Urinary bladder (tissue), 4 donors: ENCODE results near the gene MAPK1. TPM values are rescaled to one million over a fixed set of nuclear protein-coding genes. Genes with fewer than 3 reads are reported as not detected.

Experiments used
- DNase-seq: peaks from one replicate; pipeline ENCODE4 v3.0.0-alpha.2; 2015; ENCODE audit errors: extremely low spot score
- H3K27ac ChIP-seq: one replicate; pipeline ENCODE4 v1.5.1; 2013; ENCODE audit warnings: low read depth, mild to moderate bottlenecking, moderate library complexity
- H3K36me3 ChIP-seq: one replicate; pipeline ENCODE4 v1.6.1; 2013; ENCODE audit warnings: mild to moderate bottlenecking, moderate library complexity; ENCODE audit not compliant: insufficient read depth
- H3K4me1 ChIP-seq: one replicate; pipeline ENCODE4 v1.6.1; 2013; ENCODE audit warnings: mild to moderate bottlenecking, moderate library complexity; ENCODE audit not compliant: insufficient read depth
- H3K4me3 ChIP-seq: one replicate; pipeline ENCODE4 v1.5.1; 2013; ENCODE audit warnings: low read depth, low read length
- WGBS: extraction: QIAGEN DNeasy Blood & Tissue Kit; methylation state at CpG from one replicate; pipeline ENCODE4 v1.1.7; 2013; 5-methylcytosine and 5-hydroxymethylcytosine counted together
- polyA plus RNA-seq: library from polyadenylated mRNA; stranded (reverse); fragments of 200-250 nt; gene quantifications from one replicate; pipeline ENCODE4 v1.2.3, GENCODE V29; 2013
- total RNA-seq: library from RNA; depleted of rRNA; stranded (reverse); fragments of >200 nt; gene quantifications from one replicate; pipeline ENCODE4 v1.2.3, GENCODE V29; 2014
- donor health status: healthy with polysubstance abuse.
- donor health status: healthy.

Gene MAPK1
- total and polyA plus RNA-seq, 2 donors, result 39.2 to 72.9 TPM

- Histone ChIP-seq H3K36me3 (peaks cover 5% of the 10 kb centered on the region), H3K27ac (no peak overlapping the region), H3K4me1 (no peaks in the 10 kb centered on the region), H3K4me3 (no peak overlapping the region)
- no peak for DNase-seq
- 81% methylated on average over 13 of the region's 13 CpGs for WGBS
Observed at GRCh38 chr22:21762712-21763581, 104.5 kb downstream of the MAPK1 start.

- 94% methylated on average over 15 of the region's 15 CpGs for WGBS
- Histone ChIP-seq H3K36me3 (peaks cover 5% of the 10 kb centered on the region), H3K4me1 (no peaks in the 10 kb centered on the region), H3K4me3 (no peak overlapping the region), H3K27ac (no peak overlapping the region)
- DNase-seq, result no peak
Observed at GRCh38 chr22:21761994-21762680, 105.3 kb downstream of the MAPK1 start.

- 85% methylated on average over 2 of the region's 2 CpGs for WGBS
- Histone ChIP-seq H3K36me3 (peaks cover 5% of the 10 kb centered on the region), H3K4me3 (no peak overlapping the region), H3K27ac (no peak overlapping the region), H3K4me1 (no peaks in the 10 kb centered on the region)
- DNase-seq, result no peak
Observed at GRCh38 chr22:21761086-21761485, 106.4 kb downstream of the MAPK1 start.

- Histone ChIP-seq H3K4me3 (no peak overlapping the region), H3K27ac (no peak overlapping the region), H3K36me3 (peaks cover 5% of the 10 kb centered on the region), H3K4me1 (no peaks in the 10 kb centered on the region)
- 75% methylated on average over 2 of the region's 2 CpGs for WGBS
- DNase-seq, result no peak
Observed at GRCh38 chr22:21760640-21761039, 106.8 kb downstream of the MAPK1 start.

GRCh38 chr22:21759646-21760376 lies 107.6 kb downstream of the MAPK1 start:
- no peak overlapping the region for H3K4me3 ChIP-seq
- H3K27ac ChIP-seq, result no peak overlapping the region
- DNase-seq, result no peak
- 60% methylated on average over 8 of the region's 8 CpGs for WGBS
- H3K4me1 ChIP-seq, result no peaks in the 10 kb centered on the region
- peaks cover 5% of the 10 kb centered on the region for H3K36me3 ChIP-seq

- Histone ChIP-seq H3K4me1 (no peaks in the 10 kb centered on the region), H3K27ac (no peak overlapping the region), H3K4me3 (no peak overlapping the region), H3K36me3 (peaks cover 5% of the 10 kb centered on the region)
- WGBS, result 57% methylated on average over 4 of the region's 4 CpGs
- DNase-seq, result no peak
Observed at GRCh38 chr22:21759093-21759492, 108.4 kb downstream of the MAPK1 start.

GRCh38 chr22:21758091-21758864 lies 109.2 kb downstream of the MAPK1 start:
- WGBS, result 90% methylated on average over 21 of the region's 21 CpGs
- Histone ChIP-seq H3K36me3 (peaks cover 5% of the 10 kb centered on the region), H3K27ac (no peak overlapping the region), H3K4me3 (no peak overlapping the region), H3K4me1 (no peaks in the 10 kb centered on the region)
- no peak for DNase-seq

- no peak for DNase-seq
Observed at GRCh38 chr22:21755851-21756284, 111.6 kb downstream of the MAPK1 start.

GRCh38 chr22:21754523-21754922 lies 112.9 kb downstream of the MAPK1 start:
- WGBS, result 11% methylated on average over 7 of the region's 7 CpGs
- DNase-seq, result no peak
- no peaks in the 10 kb centered on the region for H3K4me1 ChIP-seq
- no peaks in the 10 kb centered on the region for H3K36me3 ChIP-seq
- H3K27ac ChIP-seq, result no peak overlapping the region
- H3K4me3 ChIP-seq, result no peak overlapping the region

More at GRCh38 chr22:21755851-21756284, 111.6 kb downstream of the MAPK1 start:
- no peaks in the 10 kb centered on the region for H3K4me1 ChIP-seq
- H3K27ac ChIP-seq, result no peak overlapping the region
- H3K36me3 ChIP-seq, result no peaks in the 10 kb centered on the region
- no peak overlapping the region for H3K4me3 ChIP-seq
- 47% methylated on average over 5 of the region's 5 CpGs for WGBS

GRCh38 chr22:21753374-21754111 lies 113.9 kb downstream of the MAPK1 start:
- Histone ChIP-seq H3K36me3 (no peaks in the 10 kb centered on the region), H3K4me1 (no peaks in the 10 kb centered on the region), H3K4me3 (no peak overlapping the region), H3K27ac (no peak overlapping the region)
- 73% methylated on average over 14 of the region's 14 CpGs for WGBS
- no peak for DNase-seq

- H3K4me1 ChIP-seq, result no peaks in the 10 kb centered on the region
- DNase-seq, result no peak
- WGBS, result 95% methylated on average over 4 of the region's 4 CpGs
Observed at GRCh38 chr22:21752276-21752675, 115.2 kb downstream of the MAPK1 start.

GRCh38 chr22:21745948-21746347 lies 121.5 kb downstream of the MAPK1 start:
- Histone ChIP-seq H3K27ac (no peak overlapping the region), H3K36me3 (no peaks in the 10 kb centered on the region)
- 79% methylated on average over 8 of the region's 8 CpGs for WGBS

More at GRCh38 chr22:21752276-21752675, 115.2 kb downstream of the MAPK1 start:
- Histone ChIP-seq H3K27ac (no peak overlapping the region), H3K4me3 (no peak overlapping the region), H3K36me3 (no peaks in the 10 kb centered on the region)

More at GRCh38 chr22:21745948-21746347, 121.5 kb downstream of the MAPK1 start:
- H3K4me1 ChIP-seq, result no peaks in the 10 kb centered on the region
- no peak for DNase-seq
- no peak overlapping the region for H3K4me3 ChIP-seq
